ENCODE data around the gene PLEKHA5.
"Not testable (repeated sequence)": the region's sequence is repeated elsewhere in the genome, so short reads cannot be mapped to it uniquely, and the experiment has no call there.

PLEKHA5 gene

DNA sequence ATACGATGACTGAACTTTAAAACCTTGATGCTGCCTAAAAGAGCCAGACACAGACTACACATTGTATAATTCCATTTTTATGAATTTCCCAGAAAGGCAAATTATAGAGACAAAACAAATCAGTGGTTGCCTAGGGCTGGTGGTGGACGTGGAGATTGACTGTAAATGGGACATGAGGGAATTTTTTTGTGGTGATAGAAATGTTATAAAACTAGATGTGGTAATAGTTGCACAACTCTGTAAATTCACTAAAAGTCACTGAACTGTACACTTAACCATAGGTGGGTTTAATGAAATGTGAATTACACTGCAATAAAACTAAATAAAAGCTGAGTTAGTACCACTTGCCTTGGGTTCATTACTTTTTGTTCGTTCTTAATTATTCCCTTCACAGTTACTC lies 72.1 kb downstream of the PLEKHA5 start:
- no peak for DNase-seq (ENCODE audit: low spot score)

DNA sequence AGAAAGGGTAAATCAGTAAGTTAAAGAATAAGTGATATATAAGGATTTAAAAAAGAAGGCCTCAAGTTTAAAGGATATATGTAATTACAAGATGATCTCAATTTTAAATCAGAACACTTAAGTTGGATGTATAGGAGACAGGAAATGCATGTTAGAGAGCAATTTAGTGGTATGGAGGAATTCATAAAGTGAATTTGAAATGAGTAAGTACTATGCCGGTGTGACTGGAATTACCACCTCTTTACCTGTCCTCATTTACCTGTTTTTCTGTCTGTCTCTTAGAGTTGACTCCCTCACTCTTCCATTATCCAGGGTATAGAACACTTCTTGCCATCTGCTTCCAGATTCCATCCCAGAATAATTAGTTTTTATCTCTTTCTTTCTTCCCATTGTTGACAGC lies 73.5 kb downstream of the PLEKHA5 start:
- no peak for DNase-seq (ENCODE audit: low spot score)

DNA sequence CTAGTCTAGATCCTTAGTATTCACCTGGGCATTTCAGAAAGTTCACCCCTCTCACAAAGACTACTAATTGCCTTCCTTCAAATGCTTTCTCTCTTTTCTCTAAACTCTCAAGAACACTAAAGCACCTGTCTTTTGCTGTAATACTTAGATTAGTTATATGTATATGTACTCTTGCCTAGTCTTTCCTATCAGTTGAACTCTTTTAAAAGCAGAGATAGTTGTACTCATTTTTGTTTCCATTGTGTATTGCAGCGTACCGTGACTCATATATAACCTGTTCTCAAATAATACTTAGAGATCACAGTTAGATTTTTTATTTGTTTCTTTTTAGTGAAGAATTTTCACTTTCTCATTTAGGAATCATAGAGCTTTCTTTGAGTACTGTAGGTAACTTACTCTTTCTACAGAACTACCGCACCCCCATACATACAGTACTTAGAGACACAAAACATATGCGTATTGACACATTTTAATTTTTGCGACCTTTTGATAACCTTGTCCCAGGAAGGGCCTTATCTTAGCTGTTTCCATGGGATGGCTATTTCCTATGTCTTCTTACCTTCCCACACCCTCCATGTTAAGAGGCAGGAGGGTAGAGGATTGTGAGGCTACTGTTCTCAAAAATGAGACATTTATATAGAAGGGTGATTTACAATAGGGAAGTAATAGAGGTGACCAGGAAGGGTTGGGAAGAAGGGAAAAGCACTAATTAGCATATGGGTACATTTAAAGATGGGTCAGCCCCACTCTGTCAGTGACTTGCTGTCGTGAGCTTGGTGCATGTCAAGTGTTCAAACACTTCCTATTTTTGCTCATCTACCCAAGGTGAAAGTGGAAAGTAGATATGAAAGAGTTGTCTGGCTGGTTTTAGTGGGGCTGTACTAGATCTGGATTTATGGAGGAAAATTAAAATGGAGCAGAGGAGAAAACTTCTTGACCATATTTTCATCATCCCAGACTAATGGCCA lies 74.3 kb downstream of the PLEKHA5 start:
- no peak for DNase-seq (ENCODE audit: low spot score)

DNA sequence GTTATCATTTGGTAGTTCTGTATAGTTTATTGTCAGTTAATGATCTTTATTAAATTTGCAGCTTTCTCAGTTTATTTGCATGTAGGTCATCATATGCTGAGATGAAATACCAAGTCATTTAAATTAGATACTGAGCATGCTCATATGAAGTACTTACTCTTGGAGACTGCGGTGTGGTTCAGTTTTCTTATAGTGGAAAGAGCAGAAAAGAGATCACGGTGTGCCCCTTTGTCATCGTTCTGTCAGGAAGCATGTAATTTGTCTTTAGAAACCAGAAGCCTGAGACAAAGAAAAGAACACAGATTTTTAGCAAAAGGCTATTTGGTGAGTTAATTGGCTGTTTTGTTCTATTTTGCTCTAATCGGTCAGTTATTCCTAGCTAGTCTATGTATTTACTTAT lies 75.6 kb downstream of the PLEKHA5 start:
- DNase-seq (ENCODE audit: low spot score), result no peak

GRCh38 chr12:19206493-19207077 lies 77.1 kb downstream of the PLEKHA5 start:
- no peak for DNase-seq (ENCODE audit: low spot score)

DNA sequence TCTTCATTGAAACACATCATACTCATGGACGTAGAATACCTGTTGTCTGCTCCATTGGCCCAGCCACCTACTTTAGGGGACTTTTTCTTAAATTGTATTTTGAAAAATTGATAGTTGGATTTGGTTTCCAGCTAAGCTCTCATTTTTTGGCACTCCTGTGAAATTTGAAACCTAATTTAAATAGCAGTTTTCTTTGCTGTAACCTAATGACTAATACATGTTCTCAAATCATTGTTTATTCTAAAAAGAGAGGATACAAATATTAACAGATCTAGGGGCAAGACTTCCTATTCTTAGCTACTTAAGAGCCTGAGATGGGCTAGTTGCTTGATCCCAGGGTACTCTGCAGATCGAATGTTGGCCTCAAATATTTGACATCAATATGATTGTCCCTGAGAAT lies 78.9 kb downstream of the PLEKHA5 start:
- DNase-seq (ENCODE audit: low spot score), result no peak

GRCh38 chr12:19209661-19210060 lies 80.1 kb downstream of the PLEKHA5 start:
- DNase-seq (ENCODE audit: low spot score), result no peak

DNA sequence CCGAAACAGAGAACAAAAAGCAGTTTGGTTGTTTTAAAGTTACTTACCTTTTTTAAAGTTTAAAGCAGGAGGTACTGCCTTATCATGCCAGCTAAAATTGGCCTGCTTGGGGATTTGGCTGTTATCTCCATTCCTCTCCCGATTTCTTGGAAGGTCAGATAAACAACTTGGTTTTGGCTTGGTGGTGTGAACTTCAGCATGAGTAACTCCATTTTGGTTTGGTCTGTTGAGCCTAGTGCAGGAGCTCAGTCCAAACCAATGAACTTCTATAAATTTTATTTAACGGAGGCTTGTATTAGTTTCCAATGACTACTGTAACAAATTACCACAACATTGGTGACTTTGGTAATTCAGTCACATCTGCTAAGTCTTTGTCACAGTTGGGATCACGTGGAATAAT lies 82.3 kb downstream of the PLEKHA5 start:
- DNase-seq (ENCODE audit: low spot score), result no peak

DNA sequence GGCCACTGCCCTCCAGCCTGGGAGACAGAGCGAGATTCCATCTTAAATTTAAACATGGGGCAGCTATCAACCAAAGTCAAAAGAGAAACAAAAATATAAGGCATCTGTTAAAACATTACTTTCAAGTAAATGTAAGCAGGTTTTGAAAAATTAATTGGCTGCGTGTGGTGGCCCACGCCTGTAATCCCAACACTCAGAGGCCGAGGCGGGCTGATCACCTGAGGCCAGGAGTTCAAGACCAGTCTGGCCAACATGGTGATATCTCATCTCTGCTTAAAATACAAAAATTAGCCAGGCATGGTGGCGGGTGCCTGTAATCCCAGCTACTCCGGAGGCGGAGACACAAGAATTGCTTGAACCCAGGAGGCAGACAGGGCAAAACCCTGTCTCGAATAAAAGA lies 82.7 kb downstream of the PLEKHA5 start:
- no peak for DNase-seq (ENCODE audit: low spot score)

- no peak for DNase-seq (ENCODE audit: low spot score)
These were observed 84.5 kb downstream of the PLEKHA5 start for GRCh38 chr12:19214020-19214419.

GRCh38 chr12:19215115-19215514 lies 85.6 kb downstream of the PLEKHA5 start:
- no peak for DNase-seq (ENCODE audit: low spot score)

DNA sequence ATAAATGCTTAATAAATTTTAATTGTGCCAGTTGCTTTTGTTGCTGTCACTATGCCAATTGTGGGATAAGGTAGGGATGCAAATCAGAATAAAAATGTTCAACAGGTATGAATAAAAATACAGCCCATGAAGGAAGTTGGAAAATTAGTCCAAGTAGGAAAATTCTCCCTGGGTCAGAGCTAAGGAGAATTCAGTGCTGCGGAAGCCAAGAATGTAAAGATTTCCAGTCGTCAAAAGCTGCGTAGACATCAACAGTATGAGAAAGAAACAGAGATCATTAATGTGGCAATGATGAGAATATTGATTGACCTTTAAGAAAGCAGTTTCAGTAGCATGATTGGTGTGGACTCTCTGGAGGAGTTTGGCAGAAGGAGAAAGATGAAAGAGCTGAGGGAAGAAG lies 87.9 kb downstream of the PLEKHA5 start:
- no peak for DNase-seq (ENCODE audit: low spot score)

GRCh38 chr12:19220205-19220604 lies 90.7 kb downstream of the PLEKHA5 start:
- DNase-seq (ENCODE audit: low spot score), result peak; percentile 15

- DNase-seq (ENCODE audit: low spot score), result no peak
These were observed 91.4 kb downstream of the PLEKHA5 start for GRCh38 chr12:19220852-19221466.

GRCh38 chr12:19222558-19222957 lies 93.0 kb downstream of the PLEKHA5 start:
- no peak for DNase-seq (ENCODE audit: low spot score)

DNA sequence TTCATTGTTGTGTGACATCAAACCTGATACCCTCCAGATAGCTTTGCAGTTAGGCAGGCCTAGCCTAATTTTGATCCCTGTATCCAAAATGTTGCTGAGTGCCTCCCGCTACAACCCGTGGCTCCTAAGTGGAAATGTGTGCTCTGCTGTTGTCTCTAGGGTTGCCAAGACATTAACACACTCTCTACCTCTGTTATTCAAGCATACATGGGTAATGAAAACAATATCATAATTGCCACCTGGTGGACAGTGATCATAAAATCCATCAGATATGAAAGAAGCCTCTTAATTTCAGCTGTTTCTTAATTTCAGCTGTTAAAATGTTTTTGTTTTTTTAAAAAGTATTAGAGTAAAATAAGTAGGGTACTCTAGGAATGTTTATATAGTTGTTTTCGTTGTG lies 93.5 kb downstream of the PLEKHA5 start:
- DNase-seq (ENCODE audit: low spot score), result no peak

DNA sequence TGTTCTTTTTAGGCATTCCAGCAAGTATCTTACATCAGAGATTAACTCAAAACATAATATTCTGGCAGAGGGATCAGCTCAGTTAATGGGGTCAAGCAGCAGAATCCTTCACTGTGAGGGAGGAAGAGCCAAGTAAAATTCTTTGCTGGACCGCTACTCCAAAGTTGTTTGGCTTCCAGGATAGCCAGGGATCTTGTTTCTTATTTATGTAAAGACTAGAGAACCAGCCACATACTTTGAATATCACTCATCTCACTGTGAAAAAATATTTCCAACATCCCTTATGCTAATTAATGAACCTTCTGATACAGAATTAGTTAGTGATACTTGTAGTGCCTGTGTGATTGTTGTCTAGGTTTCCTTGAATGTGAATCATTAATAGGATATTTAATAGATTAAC lies 94.2 kb downstream of the PLEKHA5 start:
- no peak for DNase-seq (ENCODE audit: low spot score)

GRCh38 chr12:19224746-19225145 lies 95.2 kb downstream of the PLEKHA5 start:
- DNase-seq (ENCODE audit: low spot score), result no peak

- no peak for DNase-seq (ENCODE audit: low spot score)
These were observed 97.8 kb downstream of the PLEKHA5 start for GRCh38 chr12:19227190-19227879.

DNA sequence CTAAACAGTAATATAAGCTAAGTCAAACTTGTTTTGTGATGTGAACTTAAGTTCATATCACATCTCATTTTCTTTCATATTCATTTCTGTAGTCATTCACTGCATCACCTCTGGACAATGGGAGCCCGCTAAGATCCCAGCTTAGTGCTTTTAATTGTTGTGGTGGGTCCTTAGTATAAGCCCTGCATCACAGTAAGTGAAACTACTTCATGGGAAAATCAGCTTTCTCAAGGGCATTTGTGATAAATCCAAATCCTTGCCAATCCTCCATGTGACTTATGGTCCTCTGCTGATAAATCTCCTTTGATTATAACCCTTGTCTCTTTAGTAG lies 98.3 kb downstream of the PLEKHA5 start:
- DNase-seq (ENCODE audit: low spot score), result no peak

- not testable (repeated sequence) for DNase-seq (ENCODE audit: low spot score)
These were observed 99.5 kb downstream of the PLEKHA5 start for GRCh38 chr12:19229021-19229420.

DNA sequence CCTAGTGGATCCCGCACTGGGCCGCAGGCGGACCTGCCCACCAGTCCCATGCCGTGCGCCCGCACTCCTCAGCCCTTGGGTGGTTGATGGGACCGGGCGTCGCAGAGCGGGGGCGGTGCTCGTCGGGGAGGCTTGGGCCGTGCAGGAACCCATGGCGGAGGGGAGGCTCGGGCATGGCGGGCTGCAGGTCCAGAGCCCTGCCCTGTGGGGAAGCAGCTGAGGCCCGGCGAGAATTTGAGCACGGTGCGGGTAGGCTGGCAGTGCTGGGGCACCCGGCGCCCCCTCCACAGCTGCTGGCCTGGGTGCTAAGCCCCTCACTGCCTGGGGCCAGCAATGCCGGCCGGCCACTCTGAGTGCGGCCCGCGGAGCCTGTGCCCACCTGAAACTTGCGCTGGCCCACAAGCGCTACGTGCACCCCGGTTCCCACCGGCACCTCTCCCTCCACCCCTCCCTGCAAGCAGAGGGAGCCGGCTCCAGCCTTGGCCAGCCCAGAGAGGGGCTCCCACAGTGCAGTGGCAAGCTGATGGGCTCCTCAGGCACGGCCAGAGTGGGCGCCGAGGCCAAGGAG lies 100.8 kb downstream of the PLEKHA5 start:
- DNase-seq (ENCODE audit: low spot score), result no peak
